Stomach smooth muscle (tissue), 2 donors: ENCODE results near the gene KRTAP5-9.

Source experiments
- H3K27ac ChIP-seq: one replicate; pipeline ENCODE4 v1.7.0; 2013; ENCODE audit warnings: mild to moderate bottlenecking, low read length, inconsistent platforms
- H3K27me3 ChIP-seq, 2 donors: one replicate each; pipeline ENCODE4 v1.7.0; 2013; ENCODE audit warnings: low read length in 2 of 2; ENCODE audit not compliant: insufficient read depth in 2 of 2, control insufficient read depth in 1 of 2
- H3K36me3 ChIP-seq, 2 donors: one replicate each; pipeline ENCODE4 v1.7.0; 2013; ENCODE audit warnings: low read length in 2 of 2; ENCODE audit not compliant: control insufficient read depth in 2 of 2, insufficient read depth in 2 of 2
- H3K4me1 ChIP-seq: one replicate; pipeline ENCODE4 v1.7.0; 2013; ENCODE audit warnings: low read length; ENCODE audit not compliant: control insufficient read depth, insufficient read depth
- H3K4me3 ChIP-seq, 2 donors: one replicate each; pipeline ENCODE4 v1.7.0; 2013; ENCODE audit warnings: low read length in 2 of 2
- H3K9ac ChIP-seq, 2 donors: one replicate each; pipeline ENCODE4 v1.7.0; 2013; ENCODE audit warnings: low read length in 2 of 2, mild to moderate bottlenecking in 1 of 2
- H3K9me3 ChIP-seq, 2 donors: one replicate each; pipeline ENCODE4 v1.7.0; 2013; ENCODE audit warnings: low read length in 2 of 2; ENCODE audit not compliant: control insufficient read depth in 2 of 2
- donor health status: healthy.
- donor health status: Pancreatic carcinoma.

KRTAP5-9 gene

DNA sequence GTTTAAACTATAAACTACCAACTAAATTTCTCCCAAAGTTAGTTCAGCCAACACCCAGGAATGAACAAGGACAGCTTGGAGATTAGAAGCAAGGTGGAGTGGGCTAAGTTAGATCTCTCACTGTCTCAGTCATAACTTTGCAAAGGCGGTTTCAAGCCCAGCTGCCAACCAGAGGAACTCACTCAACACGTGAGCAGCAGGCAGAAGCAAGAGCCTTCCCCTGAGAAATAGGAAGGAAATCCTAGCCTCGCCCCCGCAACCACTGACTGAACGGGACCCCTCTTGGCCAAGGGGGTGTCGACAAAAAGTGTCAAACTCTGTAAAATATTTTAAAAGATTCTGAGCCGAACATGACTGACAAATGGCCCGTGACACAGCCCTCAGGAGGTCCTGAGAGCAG lies 4.4 kb upstream of the KRTAP5-9 start:
- Histone ChIP-seq H3K27ac (no peak overlapping the region), H3K9me3 (no peaks in the 10 kb centered on the region), H3K4me3 (no peak overlapping the region), H3K27me3 (peaks cover 11 to 13% of the 10 kb centered on the region in 2 donors), H3K4me1 (no peaks in the 10 kb centered on the region), H3K9ac (no peak overlapping the region), H3K36me3 (no peaks in the 10 kb centered on the region)

DNA sequence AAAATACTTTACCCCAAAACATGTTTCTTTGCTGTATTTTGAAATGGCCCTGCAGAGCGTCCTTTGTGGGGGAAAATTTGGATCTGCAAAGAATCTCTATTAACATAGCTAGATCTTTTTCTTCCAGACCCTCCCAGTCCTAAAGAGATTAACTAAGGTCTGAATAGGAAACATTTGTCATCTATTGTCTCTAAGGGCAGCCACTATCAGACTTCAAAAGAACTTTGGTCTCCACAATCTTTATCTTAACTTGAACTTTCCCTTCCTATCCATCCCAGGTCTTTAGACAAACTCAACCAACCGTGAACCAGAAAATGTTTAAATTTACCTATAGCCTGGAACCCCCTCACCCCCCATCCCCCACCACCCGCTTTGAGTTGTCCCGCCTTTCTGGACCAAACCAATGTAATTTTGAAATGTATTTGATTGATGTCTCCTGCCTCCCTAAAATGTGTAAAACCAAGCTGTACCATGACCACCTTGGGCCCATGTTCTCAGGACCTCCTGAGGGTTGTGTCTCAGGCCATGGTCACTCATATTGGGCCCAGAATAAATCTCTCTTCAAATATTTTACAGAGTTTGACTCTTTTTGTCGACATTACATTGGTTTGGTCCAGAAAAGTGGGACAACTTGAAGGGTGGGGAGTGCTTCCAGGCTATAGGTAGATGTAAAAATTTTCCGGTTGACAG lies 3.5 kb upstream of the KRTAP5-9 start:
- peaks cover 11 to 14% of the 10 kb centered on the region in 2 donors for H3K27me3 ChIP-seq
- H3K4me1 ChIP-seq, result no peaks in the 10 kb centered on the region
- no peaks in the 10 kb centered on the region for H3K9me3 ChIP-seq
- no peak overlapping the region for H3K9ac ChIP-seq
- no peaks in the 10 kb centered on the region for H3K36me3 ChIP-seq
- no peak overlapping the region for H3K27ac ChIP-seq
- no peak overlapping the region for H3K4me3 ChIP-seq

DNA sequence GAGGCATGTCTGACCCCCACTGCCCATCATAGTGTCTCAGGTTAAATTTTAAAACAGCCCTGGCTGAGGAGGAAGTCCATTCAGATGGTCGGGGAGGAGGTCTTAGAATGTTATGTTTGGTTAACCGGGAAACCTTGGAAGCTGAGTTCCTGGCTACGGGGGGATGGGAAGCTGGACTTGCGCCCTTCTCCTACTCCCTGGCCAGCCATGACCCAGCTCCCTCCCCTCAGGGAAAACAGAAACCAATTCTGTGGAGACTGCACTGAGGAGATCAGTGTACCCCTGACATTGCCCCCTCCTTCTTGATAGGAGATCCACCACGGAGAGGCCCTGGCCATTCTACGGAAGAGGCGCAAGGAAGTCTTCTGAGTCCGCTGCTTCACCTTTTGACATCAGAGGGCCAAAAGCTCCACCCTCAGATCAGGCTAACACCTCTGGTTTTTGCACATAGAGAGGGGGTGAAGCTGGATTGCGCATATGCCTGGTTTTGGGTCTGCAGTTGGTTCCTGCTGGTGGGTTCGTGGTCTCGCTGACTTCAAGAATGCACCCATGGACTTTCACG lies 2.7 kb upstream of the KRTAP5-9 start:
- H3K9ac ChIP-seq, result no peak overlapping the region
- H3K4me3 ChIP-seq, result no peak overlapping the region
- H3K9me3 ChIP-seq, result no peaks in the 10 kb centered on the region

DNA sequence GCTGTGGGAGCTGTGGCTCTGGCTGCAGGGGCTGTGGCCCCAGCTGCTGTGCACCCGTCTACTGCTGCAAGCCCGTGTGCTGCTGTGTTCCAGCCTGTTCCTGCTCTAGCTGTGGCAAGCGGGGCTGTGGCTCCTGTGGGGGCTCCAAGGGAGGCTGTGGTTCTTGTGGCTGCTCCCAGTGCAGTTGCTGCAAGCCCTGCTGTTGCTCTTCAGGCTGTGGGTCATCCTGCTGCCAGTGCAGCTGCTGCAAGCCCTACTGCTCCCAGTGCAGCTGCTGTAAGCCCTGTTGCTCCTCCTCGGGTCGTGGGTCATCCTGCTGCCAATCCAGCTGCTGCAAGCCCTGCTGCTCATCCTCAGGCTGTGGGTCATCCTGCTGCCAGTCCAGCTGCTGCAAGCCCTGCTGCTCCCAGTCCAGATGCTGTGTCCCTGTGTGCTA lies 514 bp downstream of the KRTAP5-9 start:
- Histone ChIP-seq H3K27me3 (peaks cover 11 to 14% of the 10 kb centered on the region in 2 donors), H3K9me3 (no peaks in the 10 kb centered on the region), H3K9ac (no peak overlapping the region), H3K4me1 (no peaks in the 10 kb centered on the region), H3K27ac (no peak overlapping the region), H3K36me3 (no peaks in the 10 kb centered on the region), H3K4me3 (no peak overlapping the region)

More for the DNA sequence above, 2.7 kb upstream of the KRTAP5-9 start:
- no peak overlapping the region for H3K27ac ChIP-seq
- H3K27me3 ChIP-seq, result peaks cover 11 to 14% of the 10 kb centered on the region in 2 donors
- no peaks in the 10 kb centered on the region for H3K36me3 ChIP-seq
- H3K4me1 ChIP-seq, result no peaks in the 10 kb centered on the region

DNA sequence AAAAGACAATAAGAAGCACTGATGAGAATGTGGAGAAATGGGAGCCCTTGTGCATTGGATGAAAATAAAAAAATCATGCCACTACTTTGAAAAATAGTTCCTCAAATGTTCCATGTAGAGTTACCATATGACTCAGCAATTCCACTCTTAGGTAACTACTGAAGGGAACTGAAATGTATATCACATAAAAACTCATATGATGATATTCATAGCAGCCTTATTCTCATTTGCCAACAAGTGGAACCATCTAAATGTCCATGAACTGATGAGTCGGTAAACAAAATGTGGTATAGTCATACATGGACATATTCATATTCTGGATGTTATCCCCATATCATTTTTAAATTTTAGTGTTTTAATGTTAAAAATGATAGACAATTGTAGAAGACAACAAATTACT lies 3.5 kb downstream of the KRTAP5-9 start:
- H3K9me3 ChIP-seq, result no peaks in the 10 kb centered on the region
- no peak overlapping the region for H3K27ac ChIP-seq
- no peaks in the 10 kb centered on the region for H3K36me3 ChIP-seq
- H3K9ac ChIP-seq, result no peak overlapping the region
- H3K4me3 ChIP-seq, result no peak overlapping the region
- peaks cover 10 to 14% of the 10 kb centered on the region in 2 donors for H3K27me3 ChIP-seq
- H3K4me1 ChIP-seq, result no peaks in the 10 kb centered on the region

DNA sequence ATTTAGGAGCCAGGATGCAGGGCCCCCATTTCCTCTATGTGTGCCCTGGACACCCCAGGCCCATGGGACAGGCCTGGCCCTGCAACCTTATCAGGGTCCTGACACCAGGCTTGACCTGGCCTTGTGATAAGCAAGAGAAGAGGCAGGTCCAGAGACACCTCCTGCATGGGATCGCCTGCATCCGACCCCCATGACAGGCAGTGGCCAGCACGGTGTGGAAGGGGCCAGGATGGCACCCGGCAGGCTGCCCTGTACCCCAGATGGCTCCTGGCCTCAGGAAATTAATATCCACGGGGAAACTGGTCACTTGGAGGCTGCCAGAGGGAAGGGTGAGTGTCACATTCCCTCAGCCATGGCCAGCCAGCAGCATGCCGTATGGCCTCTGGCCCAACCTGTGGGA lies 6.8 kb downstream of the KRTAP5-9 start:
- Histone ChIP-seq H3K27me3 (peaks cover 0 to 3% of the 10 kb centered on the region in 2 donors), H3K27ac (no peak overlapping the region), H3K9me3 (no peaks in the 10 kb centered on the region), H3K9ac (no peak overlapping the region), H3K4me1 (no peaks in the 10 kb centered on the region), H3K36me3 (no peaks in the 10 kb centered on the region), H3K4me3 (no peak overlapping the region)

DNA sequence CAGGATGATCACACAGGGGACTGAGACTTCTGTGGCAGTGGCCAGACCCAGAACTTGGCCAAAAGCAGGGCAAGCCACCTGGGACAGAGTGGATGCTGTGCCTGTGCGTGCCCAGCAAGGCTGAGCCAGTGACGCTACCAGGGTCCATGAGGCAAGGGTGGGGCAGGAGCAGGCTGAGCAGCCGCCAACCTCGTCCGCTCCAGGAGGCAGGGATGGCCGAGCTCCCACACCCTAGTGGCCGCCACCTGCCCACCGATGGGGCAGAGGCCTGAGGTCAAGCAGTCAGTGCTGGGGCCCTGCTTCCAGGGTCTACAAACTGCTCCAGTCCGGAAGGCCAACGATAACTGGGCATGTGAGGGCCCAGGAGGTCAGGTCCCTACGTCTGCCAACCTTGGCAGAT lies 7.3 kb downstream of the KRTAP5-9 start:
- Histone ChIP-seq H3K4me3 (no peak overlapping the region), H3K4me1 (no peaks in the 10 kb centered on the region), H3K36me3 (no peaks in the 10 kb centered on the region), H3K27ac (no peak overlapping the region), H3K9ac (no peak overlapping the region), H3K9me3 (no peaks in the 10 kb centered on the region), H3K27me3 (peaks cover 0 to 3% of the 10 kb centered on the region in 2 donors)

DNA sequence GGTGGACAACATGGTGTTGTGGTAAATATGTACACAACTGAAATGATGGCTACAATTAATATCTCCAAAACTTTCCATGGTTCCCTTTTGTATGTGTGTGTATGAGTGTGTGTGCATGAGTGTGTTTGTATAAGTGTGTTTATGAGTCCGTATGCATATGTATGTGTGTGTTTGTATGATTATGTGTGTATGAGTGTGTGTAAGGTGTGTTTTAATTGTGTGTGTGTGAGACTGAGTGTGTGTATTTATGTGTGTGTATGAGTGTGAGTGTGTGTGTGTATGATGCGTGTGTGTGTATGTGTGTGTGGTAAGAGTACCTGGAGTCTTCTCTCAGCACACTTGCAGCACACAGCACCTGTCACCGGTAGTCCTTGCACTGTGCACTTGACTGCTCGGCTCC lies 7.8 kb downstream of the KRTAP5-9 start:
- Histone ChIP-seq H3K27me3 (peaks cover 0 to 3% of the 10 kb centered on the region in 2 donors), H3K9me3 (no peaks in the 10 kb centered on the region), H3K4me1 (no peaks in the 10 kb centered on the region), H3K9ac (no peak overlapping the region), H3K36me3 (no peaks in the 10 kb centered on the region), H3K27ac (no peak overlapping the region), H3K4me3 (no peak overlapping the region)

DNA sequence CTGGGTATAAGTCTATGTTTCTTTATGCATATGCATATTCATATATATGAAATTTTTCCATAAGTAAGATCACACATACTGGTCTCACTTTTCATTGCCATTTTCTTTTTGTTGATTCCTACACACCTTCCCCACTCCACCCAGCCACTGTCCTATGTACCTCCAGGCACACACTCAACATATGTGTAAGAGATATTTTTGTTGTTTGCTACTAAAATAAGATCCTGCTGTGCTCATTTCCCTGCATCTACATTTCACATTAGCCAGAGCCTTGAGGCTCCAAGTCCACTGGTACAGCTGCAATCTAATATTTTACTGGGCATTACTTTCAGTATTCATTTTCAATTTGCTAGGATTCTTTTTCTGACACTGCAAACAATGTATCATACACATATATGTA lies 9.0 kb downstream of the KRTAP5-9 start:
- H3K27me3 ChIP-seq, result peaks cover 0 to 3% of the 10 kb centered on the region in 2 donors
- H3K9ac ChIP-seq, result no peak overlapping the region
- H3K4me1 ChIP-seq, result no peaks in the 10 kb centered on the region

DNA sequence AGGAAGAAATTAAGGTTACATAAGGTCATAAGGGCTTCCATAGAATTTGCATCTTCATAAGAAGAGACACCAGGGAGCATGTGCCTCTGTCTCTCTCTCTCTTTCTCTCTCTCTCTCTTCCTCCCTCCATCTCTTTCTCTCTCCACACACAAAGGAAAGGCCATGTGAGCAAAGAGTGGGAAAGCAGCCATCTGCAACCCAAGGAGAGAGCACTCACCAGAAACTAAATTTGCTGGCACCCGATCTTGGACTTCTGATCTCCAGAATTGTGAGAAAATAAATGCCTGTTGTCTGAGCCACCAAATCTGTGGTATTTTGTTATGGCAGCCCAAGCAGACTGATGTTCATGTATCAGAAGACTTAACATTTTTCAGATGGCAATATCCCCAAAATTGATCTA lies 10.8 kb downstream of the KRTAP5-9 start:
- H3K36me3 ChIP-seq, result no peaks in the 10 kb centered on the region
- H3K27me3 ChIP-seq, result peaks cover 5 to 12% of the 10 kb centered on the region in 2 donors
- H3K4me3 ChIP-seq, result no peak overlapping the region
- H3K4me1 ChIP-seq, result no peaks in the 10 kb centered on the region
- no peak overlapping the region for H3K27ac ChIP-seq
- no peaks in the 10 kb centered on the region for H3K9me3 ChIP-seq
- no peak overlapping the region for H3K9ac ChIP-seq

More for the DNA sequence above, 9.0 kb downstream of the KRTAP5-9 start:
- Histone ChIP-seq H3K4me3 (no peak overlapping the region), H3K36me3 (no peaks in the 10 kb centered on the region), H3K27ac (no peak overlapping the region), H3K9me3 (no peaks in the 10 kb centered on the region)

DNA sequence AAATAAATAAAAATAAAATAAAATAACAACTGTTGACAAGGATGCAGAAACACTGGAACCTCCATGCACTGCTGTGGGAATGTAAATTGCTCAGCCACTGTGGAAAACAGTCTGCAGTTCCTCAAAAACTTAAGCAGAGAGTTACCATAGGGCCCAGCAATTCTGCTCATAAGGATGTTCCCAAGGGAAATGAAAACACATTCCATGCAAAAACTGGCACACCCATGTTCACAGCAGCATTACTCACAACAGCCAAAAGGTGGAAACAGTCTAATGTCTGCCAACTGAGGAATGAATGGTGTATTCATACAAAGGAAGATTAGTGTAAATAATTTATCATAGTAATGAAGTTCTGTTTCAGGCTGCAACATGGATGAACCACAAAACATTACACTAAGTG lies 13.9 kb downstream of the KRTAP5-9 start:
- Histone ChIP-seq H3K27ac (no peak overlapping the region), H3K36me3 (no peaks in the 10 kb centered on the region), H3K27me3 (peaks cover 7 to 14% of the 10 kb centered on the region in 2 donors), H3K4me1 (no peaks in the 10 kb centered on the region), H3K9me3 (no peaks in the 10 kb centered on the region), H3K9ac (no peak overlapping the region), H3K4me3 (no peak overlapping the region)
